ENCODE results near the gene NEUROG2.

NEUROG2 gene

GRCh38 chr4:112521123-112522023 is 5.4 kb upstream of the NEUROG2 start:
- no peak overlapping the region for H3K4me3 ChIP-seq (ENCODE audit: low read depth, low read length)
- no peak for TF ChIP-seq CTCF (IDR thresholded peaks at IDR 0.05; ENCODE audit: control insufficient read depth, extremely low read depth, insufficient read depth)
- no peak for DNase-seq (ENCODE audit: low read depth)

- DNase-seq (ENCODE audit: low read depth) = no peak
- TF ChIP-seq CTCF (IDR thresholded peaks at IDR 0.05; ENCODE audit: control insufficient read depth, extremely low read depth, insufficient read depth) = no peak
- H3K4me3 ChIP-seq (ENCODE audit: low read depth, low read length) = no peak overlapping the region
Observed at GRCh38 chr4:112520598-112521122, 4.7 kb upstream of the NEUROG2 start.

GRCh38 chr4:112519689-112520597 is 4.0 kb upstream of the NEUROG2 start:
- DNase-seq (ENCODE audit: low read depth) = no peak
- H3K4me3 ChIP-seq (ENCODE audit: low read depth, low read length) = no peak overlapping the region

GRCh38 chr4:112518675-112519074 is 2.7 kb upstream of the NEUROG2 start:
- DNase-seq (ENCODE audit: low read depth) = no peak
- no peak overlapping the region for H3K4me3 ChIP-seq (ENCODE audit: low read depth, low read length)
- no peak for TF ChIP-seq CTCF (IDR thresholded peaks at IDR 0.05; ENCODE audit: control insufficient read depth, extremely low read depth, insufficient read depth)

More at GRCh38 chr4:112519689-112520597, 4.0 kb upstream of the NEUROG2 start:
- TF ChIP-seq CTCF (IDR thresholded peaks at IDR 0.05; ENCODE audit: control insufficient read depth, extremely low read depth, insufficient read depth) = no peak

- no peak overlapping the region for H3K4me3 ChIP-seq (ENCODE audit: low read depth, low read length)
- no peak for DNase-seq (ENCODE audit: low read depth)
- TF ChIP-seq CTCF (IDR thresholded peaks at IDR 0.05; ENCODE audit: control insufficient read depth, extremely low read depth, insufficient read depth) = no peak
Observed at GRCh38 chr4:112517911-112518310, 1.9 kb upstream of the NEUROG2 start.

GRCh38 chr4:112517067-112517634 is 1.2 kb upstream of the NEUROG2 start:
- H3K4me3 ChIP-seq (ENCODE audit: low read depth, low read length) = 0 out of 2 replicates have a peak overlapping the region, but pooled peaks have one; percentile 13
- TF ChIP-seq CTCF (IDR thresholded peaks at IDR 0.05; ENCODE audit: control insufficient read depth, extremely low read depth, insufficient read depth) = no peak
- no peak for DNase-seq (ENCODE audit: low read depth)
